Fibroblast of lung (primary cell): Measurements from ENCODE around the gene UTP25.

Source experiments
- EZH2 ChIP-seq: IDR thresholded peaks from 2 replicates; pipeline ENCODE4 v1.5.1; 2012; ENCODE audit warnings: low read length, control low read depth, mild to moderate bottlenecking; ENCODE audit errors: missing control alignments
- TF ChIP-seq, protein P1 (sequence below), 2 donors: IDR thresholded peaks in 1 of 2; conservative IDR thresholded peaks in 1 of 2; 1 replicate in 1 of 2; 2 replicates in 1 of 2; pipeline ENCODE4 v1.5.1; 2011 to 2012; ENCODE audit warnings: low read length in 2 of 2, control low read depth in 1 of 2, inconsistent platforms in 1 of 2, low read depth in 1 of 2, mild to moderate bottlenecking in 1 of 2

DNA sequence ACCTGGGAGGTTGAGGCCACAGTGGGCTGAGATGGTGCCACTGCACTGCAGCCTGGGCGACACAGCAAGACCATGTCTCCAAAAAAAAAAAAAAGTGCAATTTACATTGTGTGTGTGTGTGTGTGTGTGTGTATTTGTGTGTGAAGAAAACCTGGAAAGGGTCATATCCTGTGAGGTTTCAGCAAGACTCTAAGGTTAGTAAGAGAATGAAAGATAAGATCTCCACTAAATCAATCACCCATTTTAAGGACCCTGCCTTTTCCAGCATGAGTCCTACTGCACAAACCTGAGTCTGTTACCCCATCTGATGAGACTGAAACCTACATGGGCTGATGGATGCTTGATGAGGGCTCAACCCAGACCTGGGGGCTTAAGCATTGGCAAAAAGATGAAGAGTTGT is 38.5 kb upstream of the UTP25 start:
- TF ChIP-seq, protein P1, sequence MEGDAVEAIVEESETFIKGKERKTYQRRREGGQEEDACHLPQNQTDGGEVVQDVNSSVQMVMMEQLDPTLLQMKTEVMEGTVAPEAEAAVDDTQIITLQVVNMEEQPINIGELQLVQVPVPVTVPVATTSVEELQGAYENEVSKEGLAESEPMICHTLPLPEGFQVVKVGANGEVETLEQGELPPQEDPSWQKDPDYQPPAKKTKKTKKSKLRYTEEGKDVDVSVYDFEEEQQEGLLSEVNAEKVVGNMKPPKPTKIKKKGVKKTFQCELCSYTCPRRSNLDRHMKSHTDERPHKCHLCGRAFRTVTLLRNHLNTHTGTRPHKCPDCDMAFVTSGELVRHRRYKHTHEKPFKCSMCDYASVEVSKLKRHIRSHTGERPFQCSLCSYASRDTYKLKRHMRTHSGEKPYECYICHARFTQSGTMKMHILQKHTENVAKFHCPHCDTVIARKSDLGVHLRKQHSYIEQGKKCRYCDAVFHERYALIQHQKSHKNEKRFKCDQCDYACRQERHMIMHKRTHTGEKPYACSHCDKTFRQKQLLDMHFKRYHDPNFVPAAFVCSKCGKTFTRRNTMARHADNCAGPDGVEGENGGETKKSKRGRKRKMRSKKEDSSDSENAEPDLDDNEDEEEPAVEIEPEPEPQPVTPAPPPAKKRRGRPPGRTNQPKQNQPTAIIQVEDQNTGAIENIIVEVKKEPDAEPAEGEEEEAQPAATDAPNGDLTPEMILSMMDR (conservative IDR thresholded peaks at IDR 0.05 in 1 of 2, IDR thresholded peaks at IDR 0.05 in 1 of 2; ENCODE audit: low read depth in 1 of 2, low read length in 2 of 2): no peak
- no peak for TF ChIP-seq EZH2
